ENCODE data around the gene UBE2E1.

The UBE2E1 gene

DNA sequence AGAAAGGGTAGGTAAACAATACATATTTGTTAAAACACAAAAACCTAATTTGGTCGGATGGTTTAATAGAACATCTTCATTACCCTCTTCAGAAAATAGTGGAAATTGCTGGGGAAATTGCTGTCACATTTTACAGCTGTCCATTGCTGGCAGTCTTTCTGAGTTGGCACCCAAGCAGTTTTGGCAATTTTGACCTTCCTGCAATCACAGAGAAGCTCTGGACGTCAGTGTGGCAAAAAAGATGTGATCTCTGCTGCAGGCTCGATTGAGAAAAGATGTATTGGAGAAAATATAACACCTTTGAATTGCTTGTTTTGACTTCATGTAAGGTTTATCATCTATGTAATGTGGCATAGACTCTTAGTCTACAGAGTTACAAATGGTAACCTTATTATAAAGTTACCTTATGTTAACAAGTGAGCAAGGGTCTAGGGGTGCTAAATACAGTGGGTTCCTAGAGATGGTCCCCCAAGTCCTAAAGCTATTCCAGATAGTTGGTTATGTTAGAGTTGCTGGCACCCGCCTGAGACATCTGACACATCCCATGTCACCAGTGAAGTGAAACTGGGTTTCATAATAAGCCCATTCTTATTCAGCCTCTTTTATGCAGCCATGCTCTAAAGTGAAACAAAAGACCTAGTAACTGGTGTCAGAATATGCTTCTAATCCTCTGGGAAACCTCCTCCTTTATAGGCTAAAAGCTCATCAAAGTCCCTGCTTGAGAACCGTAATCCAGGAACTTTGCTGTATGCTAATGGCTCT is 14.0 kb downstream of the UBE2E1 start:
- Histone ChIP-seq H3K4me1 (ENCODE audit: insufficient read depth, low read length, poor library complexity, severe bottlenecking) (peaks cover 41% of the 10 kb centered on the region), H3K9me3 (ENCODE audit: insufficient read depth, low read depth, low read length) (no peaks in the 10 kb centered on the region), H3K9me2 (replicated peaks; ENCODE audit: low read depth, low read length) (no peaks in the 10 kb centered on the region), H2AFZ (ENCODE audit: low read length) (no peak overlapping the region), H3F3A (ENCODE audit: low read depth) (no peaks in the 10 kb centered on the region), H3K79me2 (ENCODE audit: insufficient read depth, low read length) (peaks cover 98% of the 10 kb centered on the region), H3K27me3 (ENCODE audit: insufficient read depth, low read length, poor library complexity, severe bottlenecking) (no peaks in the 10 kb centered on the region), H3K9ac (ENCODE audit: low read depth, low read length, poor library complexity, severe bottlenecking) (no peak overlapping the region), H3K4me2 (ENCODE audit: low read depth, low read length, poor library complexity, severe bottlenecking) (no peak overlapping the region), H3K36me3 (ENCODE audit: insufficient read depth, low read length) (peaks cover 29% of the 10 kb centered on the region; the same call in 1 of the 2 replicates), H3K4me3 (ENCODE audit: low read length, poor library complexity, severe bottlenecking) (no peak overlapping the region), H4K20me1 (ENCODE audit: insufficient read depth, low read length, poor library complexity, severe bottlenecking) (peaks cover 95% of the 10 kb centered on the region)
- TF ChIP-seq EZH2phosphoT487 (IDR thresholded peaks at IDR 0.05; ENCODE audit: borderline replicate concordance) = no peak
- no peak for TF ChIP-seq CTCF (conservative IDR thresholded peaks at IDR 0.05; ENCODE audit: low read length)

DNA sequence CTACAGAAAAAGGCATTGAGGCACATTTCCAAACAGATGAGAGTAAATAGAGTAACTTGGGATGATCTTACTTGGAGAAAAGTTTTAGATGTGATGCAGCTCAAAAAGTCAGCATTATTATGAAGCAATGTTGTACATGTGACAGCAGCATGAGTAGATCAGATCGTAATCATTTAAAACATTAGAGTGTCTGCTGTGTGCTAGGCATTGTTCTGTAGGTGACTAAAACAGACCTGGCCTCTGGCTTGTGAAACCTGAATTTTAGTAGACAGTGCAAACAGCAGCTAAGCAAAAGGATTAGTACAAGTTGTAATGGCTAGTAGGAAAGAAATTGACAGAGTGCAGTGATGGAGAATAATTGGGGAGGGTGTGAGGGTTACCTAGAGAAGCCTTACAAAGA is 15.1 kb downstream of the UBE2E1 start:
- H3K9ac ChIP-seq (ENCODE audit: low read depth, low read length, poor library complexity, severe bottlenecking) = no peak overlapping the region
- peaks cover 29% of the 10 kb centered on the region; the same call in 1 of the 2 replicates for H3K36me3 ChIP-seq (ENCODE audit: insufficient read depth, low read length)
- no peak overlapping the region for H2AFZ ChIP-seq (ENCODE audit: low read length)
- H3K9me2 ChIP-seq (replicated peaks; ENCODE audit: low read depth, low read length) = no peaks in the 10 kb centered on the region
- no peaks in the 10 kb centered on the region for H3K27me3 ChIP-seq (ENCODE audit: insufficient read depth, low read length, poor library complexity, severe bottlenecking)
- no peak overlapping the region for H3K4me3 ChIP-seq (ENCODE audit: low read length, poor library complexity, severe bottlenecking)
- no peaks in the 10 kb centered on the region for H3F3A ChIP-seq (ENCODE audit: low read depth)
- peaks cover 94% of the 10 kb centered on the region for H4K20me1 ChIP-seq (ENCODE audit: insufficient read depth, low read length, poor library complexity, severe bottlenecking)
- peaks cover 31% of the 10 kb centered on the region for H3K4me1 ChIP-seq (ENCODE audit: insufficient read depth, low read length, poor library complexity, severe bottlenecking)
- no peaks in the 10 kb centered on the region for H3K9me3 ChIP-seq (ENCODE audit: insufficient read depth, low read depth, low read length)
- H3K4me2 ChIP-seq (ENCODE audit: low read depth, low read length, poor library complexity, severe bottlenecking) = no peak overlapping the region
- peaks cover 98% of the 10 kb centered on the region for H3K79me2 ChIP-seq (ENCODE audit: insufficient read depth, low read length)
- TF ChIP-seq CTCF (conservative IDR thresholded peaks at IDR 0.05; ENCODE audit: low read length) (no peak), EZH2phosphoT487 (IDR thresholded peaks at IDR 0.05; ENCODE audit: borderline replicate concordance) (no peak)

DNA sequence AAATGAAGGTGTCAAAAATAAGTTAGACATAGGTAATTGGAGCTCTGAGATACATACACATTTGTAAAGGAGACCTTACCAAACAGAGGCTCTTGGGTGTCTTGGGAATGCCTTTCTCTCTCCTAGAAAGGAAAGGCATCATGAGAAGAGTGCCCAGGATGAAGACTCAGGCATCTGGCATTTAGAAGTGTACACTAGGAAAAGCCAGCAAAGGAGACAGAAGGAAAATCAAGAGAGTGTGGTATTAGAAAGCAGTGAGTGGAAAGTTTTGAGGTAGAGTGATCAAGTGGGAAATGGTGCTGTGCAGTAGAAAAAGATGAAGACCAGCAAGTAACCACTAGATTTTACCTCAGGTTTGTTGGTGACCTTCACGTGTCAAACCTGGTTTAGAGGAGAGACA is 16.1 kb downstream of the UBE2E1 start:
- Histone ChIP-seq H4K20me1 (ENCODE audit: insufficient read depth, low read length, poor library complexity, severe bottlenecking) (peaks cover 94% of the 10 kb centered on the region), H3K36me3 (ENCODE audit: insufficient read depth, low read length) (peaks cover 29% of the 10 kb centered on the region; the same call in 1 of the 2 replicates), H3K4me1 (ENCODE audit: insufficient read depth, low read length, poor library complexity, severe bottlenecking) (peaks cover 34% of the 10 kb centered on the region)

More for the DNA sequence above, 16.1 kb downstream of the UBE2E1 start:
- H3K4me2 ChIP-seq (ENCODE audit: low read depth, low read length, poor library complexity, severe bottlenecking) = peak overlapping the region; percentile 16
- no peaks in the 10 kb centered on the region for H3K9me2 ChIP-seq (replicated peaks; ENCODE audit: low read depth, low read length)
- H3F3A ChIP-seq (ENCODE audit: low read depth) = no peaks in the 10 kb centered on the region
- no peaks in the 10 kb centered on the region for H3K27me3 ChIP-seq (ENCODE audit: insufficient read depth, low read length, poor library complexity, severe bottlenecking)
- peaks cover 98% of the 10 kb centered on the region for H3K79me2 ChIP-seq (ENCODE audit: insufficient read depth, low read length)
- H3K9me3 ChIP-seq (ENCODE audit: insufficient read depth, low read depth, low read length) = no peaks in the 10 kb centered on the region
- no peak overlapping the region for H3K4me3 ChIP-seq (ENCODE audit: low read length, poor library complexity, severe bottlenecking)
- TF ChIP-seq CTCF (conservative IDR thresholded peaks at IDR 0.05; ENCODE audit: low read length) (no peak), EZH2phosphoT487 (IDR thresholded peaks at IDR 0.05; ENCODE audit: borderline replicate concordance) (no peak)
- no peak overlapping the region for H2AFZ ChIP-seq (ENCODE audit: low read length)
- H3K9ac ChIP-seq (ENCODE audit: low read depth, low read length, poor library complexity, severe bottlenecking) = no peak overlapping the region
